ENCODE results near the gene CYTH1. TPM values are rescaled to one million over a fixed set of nuclear protein-coding genes. Genes with fewer than 3 reads are reported as not detected.

CYTH1 gene, protein sequence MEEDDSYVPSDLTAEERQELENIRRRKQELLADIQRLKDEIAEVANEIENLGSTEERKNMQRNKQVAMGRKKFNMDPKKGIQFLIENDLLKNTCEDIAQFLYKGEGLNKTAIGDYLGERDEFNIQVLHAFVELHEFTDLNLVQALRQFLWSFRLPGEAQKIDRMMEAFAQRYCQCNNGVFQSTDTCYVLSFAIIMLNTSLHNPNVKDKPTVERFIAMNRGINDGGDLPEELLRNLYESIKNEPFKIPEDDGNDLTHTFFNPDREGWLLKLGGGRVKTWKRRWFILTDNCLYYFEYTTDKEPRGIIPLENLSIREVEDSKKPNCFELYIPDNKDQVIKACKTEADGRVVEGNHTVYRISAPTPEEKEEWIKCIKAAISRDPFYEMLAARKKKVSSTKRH
- total RNA-seq (10 to 100 TPM; 28.1 to 34.7 TPM), polyA plus RNA-seq (ENCODE audit: insufficient read length in 2 of 2) (10 to 100 TPM; 50.1 to 50.4 TPM)
- long read RNA-seq, donor 1, full-length matches to known transcripts = 25 of 25 reads
- long read RNA-seq, donor 1, partial matches to known transcripts = 0 of 25 reads
- long read RNA-seq, donor 1, other reads (novel, unspliced or antisense) = 0 of 25 reads
- long read RNA-seq, donor 2, full-length matches to known transcripts = 9 of 9 reads
- long read RNA-seq, donor 2, partial matches to known transcripts = 0 of 9 reads
- long read RNA-seq, donor 2, other reads (novel, unspliced or antisense) = 0 of 9 reads
- long read RNA-seq, donor 3, full-length matches to known transcripts = 11 of 18 reads
- long read RNA-seq, donor 3, partial matches to known transcripts = 7 of 18 reads
- long read RNA-seq, donor 3, other reads (novel, unspliced or antisense) = 0 of 18 reads
- long read RNA-seq, donor 4, full-length matches to known transcripts = 25 of 30 reads
- long read RNA-seq, donor 4, partial matches to known transcripts = 5 of 30 reads
- long read RNA-seq, donor 4, other reads (novel, unspliced or antisense) = 0 of 30 reads

- Histone ChIP-seq H3K9me3 (ENCODE audit: control insufficient read depth, insufficient read depth, low read length) (no peaks in the 10 kb centered on the region), H3K27me3 (ENCODE audit: control insufficient read depth, insufficient read depth, low read length) (no peaks in the 10 kb centered on the region), H3K4me1 (ENCODE audit: control insufficient read depth, insufficient read depth, low read length) (peaks cover 33% of the 10 kb centered on the region), H3K27ac (ENCODE audit: low read depth, low read length) (peak within 1 kb of the TSS; percentile 92), H3K36me3 (ENCODE audit: control insufficient read depth, insufficient read depth, low read length) (no peaks in the 10 kb centered on the region), H3K4me3 (ENCODE audit: low read depth, low read length) (peak within 1 kb of the TSS; percentile 87)
- 0% methylated on average over 64 of the region's 64 CpGs for WGBS (ENCODE audit: insufficient coverage)
- no peak for DNase-seq (ENCODE audit: low read depth in 4 of 6, low spot score in 6 of 6)
These were observed at the start of gene CYTH1 for GRCh38 chr17:78781893-78782304. TSS of gene CYTH1 (minus strand) at chr17:78782273. CDS start at chr17:78782223, 50 bp downstream.

- no peak for DNase-seq (ENCODE audit: low read depth in 4 of 6, low spot score in 6 of 6)
- no peaks in the 10 kb centered on the region for H3K9me3 ChIP-seq (ENCODE audit: control insufficient read depth, insufficient read depth, low read length)
- H3K4me3 ChIP-seq (ENCODE audit: low read depth, low read length) = no peak overlapping the region
- no peaks in the 10 kb centered on the region for H3K4me1 ChIP-seq (ENCODE audit: control insufficient read depth, insufficient read depth, low read length)
- 82% methylated on average over 4 of the region's 6 CpGs for WGBS (ENCODE audit: insufficient coverage)
- H3K27me3 ChIP-seq (ENCODE audit: control insufficient read depth, insufficient read depth, low read length) = no peaks in the 10 kb centered on the region
- H3K27ac ChIP-seq (ENCODE audit: low read depth, low read length) = no peak overlapping the region
- peaks cover 77% of the 10 kb centered on the region for H3K36me3 ChIP-seq (ENCODE audit: control insufficient read depth, insufficient read depth, low read length)
These were observed 47.4 kb upstream of the CYTH1 start for GRCh38 chr17:78829477-78829876.

DNA sequence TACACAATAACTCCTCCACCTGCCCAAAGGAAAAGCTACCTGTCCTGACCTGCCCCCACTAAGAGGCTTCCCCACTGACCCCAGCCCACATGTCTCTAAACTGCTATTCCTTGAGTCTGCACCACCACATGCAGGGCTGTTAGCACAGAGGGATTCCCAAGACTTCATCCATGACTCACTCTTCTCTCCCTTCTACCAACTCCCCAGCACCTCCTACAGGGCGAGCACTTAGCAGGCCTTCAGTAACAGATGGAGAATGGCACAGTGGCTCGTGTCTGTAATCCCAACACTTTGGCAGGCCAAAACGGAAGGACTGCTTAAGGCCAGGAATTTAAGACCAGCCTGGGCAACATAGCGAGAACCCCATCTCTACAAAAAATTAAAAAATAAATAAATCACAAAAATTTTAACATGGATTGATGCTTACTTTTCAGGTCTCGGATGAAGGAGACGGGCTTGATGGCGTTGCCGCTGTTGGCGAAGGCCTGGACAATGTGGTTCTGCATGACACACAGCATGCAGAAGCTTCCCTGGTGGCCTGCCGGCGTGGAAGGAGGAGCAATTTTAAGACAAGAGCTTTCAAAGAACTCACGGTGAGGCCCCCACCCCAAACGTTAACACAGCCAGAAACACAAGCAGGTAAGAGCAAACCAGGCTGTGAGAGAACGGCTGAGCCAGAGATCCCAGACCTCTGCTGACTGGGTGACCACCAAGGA lies 46.6 kb upstream of the CYTH1 start:
- H3K9me3 ChIP-seq (ENCODE audit: control insufficient read depth, insufficient read depth, low read length) = no peaks in the 10 kb centered on the region
- H3K4me3 ChIP-seq (ENCODE audit: low read depth, low read length) = no peak overlapping the region
- H3K27me3 ChIP-seq (ENCODE audit: control insufficient read depth, insufficient read depth, low read length) = no peaks in the 10 kb centered on the region
- peaks cover 83% of the 10 kb centered on the region for H3K36me3 ChIP-seq (ENCODE audit: control insufficient read depth, insufficient read depth, low read length)
- no peak for DNase-seq (ENCODE audit: low read depth in 4 of 6, low spot score in 6 of 6)
- H3K4me1 ChIP-seq (ENCODE audit: control insufficient read depth, insufficient read depth, low read length) = peaks cover under 1% of the 10 kb centered on the region
- 91% methylated on average over 11 of the region's 14 CpGs for WGBS (ENCODE audit: insufficient coverage)
- no peak overlapping the region for H3K27ac ChIP-seq (ENCODE audit: low read depth, low read length)

DNA sequence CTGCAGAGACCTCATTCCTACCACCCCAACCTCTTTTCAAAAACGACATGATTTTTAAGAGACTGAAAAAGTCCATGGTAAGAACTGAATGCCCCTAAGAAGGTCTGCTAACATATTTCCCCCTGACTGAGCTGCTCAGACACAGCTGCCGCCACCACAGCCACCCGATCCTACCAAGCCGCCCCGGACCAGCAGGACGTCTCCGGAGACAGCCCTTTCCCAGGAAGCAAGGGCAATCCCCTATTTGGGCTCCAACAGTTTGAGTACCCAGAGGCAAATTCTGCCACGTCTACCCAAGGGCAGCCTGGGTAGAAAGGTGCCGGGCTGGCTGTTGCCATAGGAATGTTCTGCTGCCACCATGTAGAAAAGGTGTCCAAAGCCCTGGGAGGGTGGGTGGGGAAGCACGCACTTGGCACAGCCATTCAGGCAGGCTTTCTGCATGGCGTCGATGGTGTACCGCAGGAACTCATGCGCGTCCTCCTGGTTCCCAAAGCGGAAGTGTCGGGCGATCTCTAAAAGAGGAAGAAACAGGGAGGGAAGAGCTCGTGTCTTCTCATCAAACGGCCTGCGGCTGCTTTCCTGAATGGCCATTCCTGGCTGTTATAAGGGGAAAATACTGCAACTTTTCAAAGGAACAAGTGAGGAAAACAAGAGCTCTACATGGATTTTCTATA lies 44.9 kb upstream of the CYTH1 start:
- Histone ChIP-seq H3K27ac (ENCODE audit: low read depth, low read length) (no peak overlapping the region), H3K4me3 (ENCODE audit: low read depth, low read length) (no peak overlapping the region), H3K4me1 (ENCODE audit: control insufficient read depth, insufficient read depth, low read length) (peaks cover 6% of the 10 kb centered on the region), H3K27me3 (ENCODE audit: control insufficient read depth, insufficient read depth, low read length) (no peaks in the 10 kb centered on the region), H3K9me3 (ENCODE audit: control insufficient read depth, insufficient read depth, low read length) (no peaks in the 10 kb centered on the region), H3K36me3 (ENCODE audit: control insufficient read depth, insufficient read depth, low read length) (peaks cover 84% of the 10 kb centered on the region)
- 94% methylated on average over 18 of the region's 21 CpGs for WGBS (ENCODE audit: insufficient coverage)
- DNase-seq (ENCODE audit: low read depth in 4 of 6, low spot score in 6 of 6) = no peak

DNA sequence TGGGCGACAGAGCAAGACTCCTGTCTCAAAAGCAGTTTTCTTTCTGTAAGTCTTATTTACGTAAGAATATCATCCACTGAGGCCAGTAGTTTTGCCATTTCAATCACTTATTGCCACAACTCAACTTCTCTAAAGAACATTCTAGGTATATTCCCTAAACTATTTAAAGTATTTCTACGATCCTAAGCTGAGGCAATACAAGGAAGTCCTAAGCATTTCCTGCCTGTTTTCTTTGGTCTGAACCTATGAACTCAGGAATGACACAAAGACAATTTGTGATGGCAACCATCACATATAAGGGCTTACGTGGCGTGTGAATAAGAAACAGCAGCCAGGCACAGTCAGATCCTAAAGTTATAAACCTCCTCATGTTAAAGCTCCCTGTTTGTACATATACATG lies 44.3 kb upstream of the CYTH1 start:
- 100% methylated on average over 2 of the region's 5 CpGs for WGBS (ENCODE audit: insufficient coverage)
- Histone ChIP-seq H3K27me3 (ENCODE audit: control insufficient read depth, insufficient read depth, low read length) (no peaks in the 10 kb centered on the region), H3K36me3 (ENCODE audit: control insufficient read depth, insufficient read depth, low read length) (peaks cover 85% of the 10 kb centered on the region), H3K4me3 (ENCODE audit: low read depth, low read length) (no peak overlapping the region), H3K9me3 (ENCODE audit: control insufficient read depth, insufficient read depth, low read length) (no peaks in the 10 kb centered on the region), H3K27ac (ENCODE audit: low read depth, low read length) (no peak overlapping the region), H3K4me1 (ENCODE audit: control insufficient read depth, insufficient read depth, low read length) (peaks cover 6% of the 10 kb centered on the region)
- DNase-seq (ENCODE audit: low read depth in 4 of 6, low spot score in 6 of 6) = no peak

DNA sequence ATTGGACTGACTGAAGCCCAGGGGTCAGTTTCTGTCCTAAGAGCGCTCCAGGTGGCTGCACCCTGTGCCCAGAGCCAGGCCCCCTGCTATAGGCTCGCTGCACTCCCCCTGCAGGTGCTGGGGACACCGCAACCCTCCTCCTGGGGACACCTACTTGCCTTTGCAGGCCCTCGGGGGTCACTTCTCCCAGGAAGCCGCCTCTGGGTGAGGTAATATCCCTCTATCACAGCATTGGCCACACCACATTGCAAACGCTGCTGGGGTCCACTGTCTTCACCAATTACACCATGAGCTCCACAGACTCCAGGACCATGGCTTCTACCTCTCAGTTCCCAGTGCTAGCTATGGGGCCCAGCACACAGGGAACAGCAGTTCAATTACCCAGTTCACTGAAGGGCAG lies 43.6 kb upstream of the CYTH1 start:
- Histone ChIP-seq H3K4me3 (ENCODE audit: low read depth, low read length) (no peak overlapping the region), H3K9me3 (ENCODE audit: control insufficient read depth, insufficient read depth, low read length) (no peaks in the 10 kb centered on the region), H3K36me3 (ENCODE audit: control insufficient read depth, insufficient read depth, low read length) (peaks cover 85% of the 10 kb centered on the region), H3K4me1 (ENCODE audit: control insufficient read depth, insufficient read depth, low read length) (peaks cover 6% of the 10 kb centered on the region), H3K27me3 (ENCODE audit: control insufficient read depth, insufficient read depth, low read length) (no peaks in the 10 kb centered on the region), H3K27ac (ENCODE audit: low read depth, low read length) (no peak overlapping the region)
- WGBS (ENCODE audit: insufficient coverage) = 99% methylated on average over 6 of the region's 6 CpGs
- no peak for DNase-seq (ENCODE audit: low read depth in 4 of 6, low spot score in 6 of 6)

DNA sequence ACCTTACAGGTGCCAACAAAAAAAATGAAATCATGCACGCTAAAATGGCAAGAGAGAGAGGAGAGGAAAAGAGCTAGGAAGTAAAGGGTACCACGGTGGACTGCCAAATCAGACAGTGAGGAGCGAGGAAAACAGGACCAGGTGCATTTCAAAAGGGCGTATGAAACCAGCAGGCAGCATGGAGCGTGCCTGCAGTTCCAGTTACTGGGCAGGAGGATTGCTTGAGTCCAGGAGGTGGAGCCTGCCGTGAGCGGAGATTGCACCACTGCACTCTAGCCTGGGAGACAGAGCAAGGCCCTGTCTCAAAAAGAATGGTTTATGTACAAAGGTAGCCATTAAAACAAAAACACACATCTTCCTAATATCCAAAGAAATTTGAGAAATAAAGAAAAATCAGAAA lies 42.2 kb upstream of the CYTH1 start:
- no peak for DNase-seq (ENCODE audit: low read depth in 4 of 6, low spot score in 6 of 6)
- H3K4me3 ChIP-seq (ENCODE audit: low read depth, low read length) = no peak overlapping the region
- no peak overlapping the region for H3K27ac ChIP-seq (ENCODE audit: low read depth, low read length)
- no peaks in the 10 kb centered on the region for H3K9me3 ChIP-seq (ENCODE audit: control insufficient read depth, insufficient read depth, low read length)
- peaks cover 94% of the 10 kb centered on the region for H3K36me3 ChIP-seq (ENCODE audit: control insufficient read depth, insufficient read depth, low read length)
- no peaks in the 10 kb centered on the region for H3K27me3 ChIP-seq (ENCODE audit: control insufficient read depth, insufficient read depth, low read length)
- 92% methylated on average over 5 of the region's 7 CpGs for WGBS (ENCODE audit: insufficient coverage)
- peaks cover 6% of the 10 kb centered on the region for H3K4me1 ChIP-seq (ENCODE audit: control insufficient read depth, insufficient read depth, low read length)

DNA sequence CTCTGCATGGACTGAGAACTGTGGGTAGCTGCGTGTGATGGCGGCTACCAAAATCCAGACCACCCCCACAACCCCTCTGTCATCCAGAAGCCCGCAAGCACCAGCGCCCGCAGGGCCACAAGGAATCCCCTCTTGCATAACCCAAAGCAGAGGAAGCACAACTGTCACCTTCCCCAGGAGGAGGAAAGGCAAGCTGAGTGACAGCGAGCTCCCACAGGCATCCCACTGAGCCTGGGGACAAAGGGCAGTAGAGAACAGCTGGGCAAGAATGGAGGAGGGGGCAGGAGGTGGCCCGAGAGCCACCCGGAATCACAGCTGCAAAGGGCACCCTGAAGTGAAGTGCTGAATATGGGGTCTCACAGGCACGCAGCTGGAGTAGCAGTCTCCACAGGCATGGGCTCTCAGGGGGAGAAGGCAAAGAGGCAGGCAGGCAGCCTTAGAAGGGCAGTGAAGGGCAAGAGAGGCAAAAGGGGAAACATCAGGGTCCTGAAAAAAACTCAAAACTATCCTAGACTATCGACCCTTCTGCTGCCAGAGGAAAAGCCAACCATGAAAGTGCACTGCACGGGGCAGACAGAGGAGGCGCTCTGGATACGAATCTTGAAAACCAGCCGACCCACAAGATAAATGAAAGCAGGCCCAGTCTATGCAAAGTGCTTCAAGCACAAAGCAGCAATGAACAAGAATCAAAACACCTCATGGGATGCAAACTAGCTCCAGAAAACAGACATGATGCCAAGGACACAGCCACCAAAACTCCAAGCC lies 41.4 kb upstream of the CYTH1 start:
- Histone ChIP-seq H3K4me1 (ENCODE audit: control insufficient read depth, insufficient read depth, low read length) (peaks cover 6% of the 10 kb centered on the region), H3K27me3 (ENCODE audit: control insufficient read depth, insufficient read depth, low read length) (no peaks in the 10 kb centered on the region), H3K4me3 (ENCODE audit: low read depth, low read length) (no peak overlapping the region), H3K27ac (ENCODE audit: low read depth, low read length) (no peak overlapping the region), H3K36me3 (ENCODE audit: control insufficient read depth, insufficient read depth, low read length) (peaks cover 94% of the 10 kb centered on the region), H3K9me3 (ENCODE audit: control insufficient read depth, insufficient read depth, low read length) (no peaks in the 10 kb centered on the region)
- whole genome bisulfite sequencing (ENCODE audit: insufficient coverage) = 81% methylated on average over 14 of the region's 14 CpGs
- no peak for DNase-seq (ENCODE audit: low read depth in 4 of 6, low spot score in 6 of 6)

All from spinal cord (tissue), 10 donors.